BLaER1 treated with 17β-estradiol and CSF1 and Interleukin-3, amounts not matched to agents 10 nM and 100 nM (cell line): Measurements from ENCODE around the gene PTPN7.
"Not testable (repeated sequence)": the region's sequence is repeated elsewhere in the genome, so short reads cannot be mapped to it uniquely, and the experiment has no call there.

ENCODE experiments used
- H3K27ac ChIP-seq, 11 experiments: shearing (Covaris generic); formaldehyde crosslinking; 2 replicates each; pipeline ENCODE4 v1.8.1; 2022
- H3K27me3 ChIP-seq, 11 experiments: shearing (Covaris generic); formaldehyde crosslinking; 2 replicates each; pipeline ENCODE4 v1.8.1; 2022
- H3K36me3 ChIP-seq, 11 experiments: shearing (Covaris generic); formaldehyde crosslinking; 2 replicates each; pipeline ENCODE4 v1.8.1; 2022
- H3K4me1 ChIP-seq, 10 experiments: shearing (Covaris generic); formaldehyde crosslinking; 2 replicates each; pipeline ENCODE4 v1.8.1; 2022
- H3K4me2 ChIP-seq, 11 experiments: shearing (Covaris generic); formaldehyde crosslinking; 2 replicates each; pipeline ENCODE4 v1.8.1; 2022
- H3K4me3 ChIP-seq, 10 experiments: shearing (Covaris generic); formaldehyde crosslinking; 2 replicates each; pipeline ENCODE4 v1.8.1; 2022
- H3K9ac ChIP-seq, 11 experiments: shearing (Covaris generic); formaldehyde crosslinking; 2 replicates each; pipeline ENCODE4 v1.8.1; 2022
- H3K9me3 ChIP-seq, 11 experiments: shearing (Covaris generic); formaldehyde crosslinking; replicated peaks in 1 of 11; 2 replicates each; pipeline ENCODE4 v1.8.1; 2022
- H4K20me1 ChIP-seq, 11 experiments: shearing (Covaris generic); formaldehyde crosslinking; 2 replicates each; pipeline ENCODE4 v1.8.1; 2022
- Cebpa-rat ChIP-seq, 11 experiments: shearing (Covaris generic); IDR thresholded peaks; 2 replicates each; pipeline ENCODE4 v1.8.1; 2022

PTPN7 gene

GRCh38 chr1:202187041-202187671, 26.8 kb upstream of the PTPN7 start:
- no peak overlapping the region for H3K4me2 ChIP-seq
- H3K9ac ChIP-seq, result no peak overlapping the region
- no peak overlapping the region for H3K4me3 ChIP-seq
- no peaks in the 10 kb centered on the region for H3K27me3 ChIP-seq
- no peaks in the 10 kb centered on the region for H3K36me3 ChIP-seq
- H3K9me3 ChIP-seq, result no peaks in the 10 kb centered on the region
- no peak for TF ChIP-seq Cebpa-rat (IDR thresholded peaks at IDR 0.05)
- peaks cover 0 to 16% (median 0%) of the 10 kb centered on the region in 11 experiments; a peak in 4 of 22 replicates for H4K20me1 ChIP-seq
- H3K4me1 ChIP-seq, result peaks cover 0 to 15% (median 3%) of the 10 kb centered on the region in 10 experiments; a peak in 8 of 20 replicates
- no peak overlapping the region for H3K27ac ChIP-seq

- Histone ChIP-seq H3K4me3 (no peak overlapping the region), H3K9ac (no peak overlapping the region), H3K4me2 (no peak overlapping the region), H4K20me1 (peaks cover 0 to 16% (median 0%) of the 10 kb centered on the region in 11 experiments; a peak in 4 of 22 replicates), H3K36me3 (no peaks in the 10 kb centered on the region), H3K27me3 (no peaks in the 10 kb centered on the region), H3K9me3 (no peaks in the 10 kb centered on the region), H3K27ac (no peak overlapping the region), H3K4me1 (peaks cover 0 to 15% (median 3%) of the 10 kb centered on the region in 10 experiments; a peak in 7 of 20 replicates)
- no peak for TF ChIP-seq Cebpa-rat (IDR thresholded peaks at IDR 0.05)
These were observed 25.9 kb upstream of the PTPN7 start for GRCh38 chr1:202186327-202186726.

- peaks cover 0 to 16% (median 0%) of the 10 kb centered on the region in 11 experiments; a peak in 4 of 22 replicates for H4K20me1 ChIP-seq
These were observed 24.5 kb upstream of the PTPN7 start for GRCh38 chr1:202184750-202185460.

GRCh38 chr1:202182040-202182877, 21.9 kb upstream of the PTPN7 start:
- no peaks in the 10 kb centered on the region for H3K27me3 ChIP-seq

More at GRCh38 chr1:202184750-202185460, 24.5 kb upstream of the PTPN7 start:
- peak overlapping the region in 6 of 11 experiments; percentile 10 to 34 (median 24); a peak in 4 of 22 replicates for H3K4me2 ChIP-seq
- H3K4me1 ChIP-seq, result peaks cover 0 to 15% (median 3%) of the 10 kb centered on the region in 10 experiments; a peak in 7 of 20 replicates
- no peaks in the 10 kb centered on the region for H3K27me3 ChIP-seq
- no peak overlapping the region for H3K9ac ChIP-seq
- no peak overlapping the region for H3K4me3 ChIP-seq
- no peak for TF ChIP-seq Cebpa-rat (IDR thresholded peaks at IDR 0.05)
- no peak overlapping the region for H3K27ac ChIP-seq
- no peaks in the 10 kb centered on the region for H3K9me3 ChIP-seq
- no peaks in the 10 kb centered on the region for H3K36me3 ChIP-seq

GRCh38 chr1:202181586-202181985, 21.2 kb upstream of the PTPN7 start:
- no peaks in the 10 kb centered on the region for H3K36me3 ChIP-seq
- peaks cover 0 to 5% (median 2%) of the 10 kb centered on the region in 10 experiments; a peak in 4 of 20 replicates for H3K4me1 ChIP-seq
- H3K9ac ChIP-seq, result no peak overlapping the region
- no peak for TF ChIP-seq Cebpa-rat (IDR thresholded peaks at IDR 0.05)
- no peaks in the 10 kb centered on the region for H3K27me3 ChIP-seq
- no peak overlapping the region for H3K4me3 ChIP-seq
- H3K27ac ChIP-seq, result no peak overlapping the region
- no peaks in the 10 kb centered on the region for H3K9me3 ChIP-seq
- H4K20me1 ChIP-seq, result no peaks in the 10 kb centered on the region; a peak in 2 of 22 replicates
- H3K4me2 ChIP-seq, result no peak overlapping the region

More at GRCh38 chr1:202182040-202182877, 21.9 kb upstream of the PTPN7 start:
- Histone ChIP-seq H3K9ac (no peak overlapping the region), H3K4me3 (no peak overlapping the region), H3K4me1 (peaks cover 0 to 5% (median 2%) of the 10 kb centered on the region in 10 experiments; a peak in 4 of 20 replicates), H4K20me1 (peaks cover 0 to 2% (median 0%) of the 10 kb centered on the region in 11 experiments; a peak in 3 of 22 replicates), H3K4me2 (no peak overlapping the region), H3K9me3 (no peaks in the 10 kb centered on the region), H3K36me3 (no peaks in the 10 kb centered on the region), H3K27ac (no peak overlapping the region)
- no peak for TF ChIP-seq Cebpa-rat (IDR thresholded peaks at IDR 0.05)

GRCh38 chr1:202180751-202181139, 20.3 kb upstream of the PTPN7 start:
- not testable (repeated sequence) for H3K4me1 ChIP-seq, H4K20me1 ChIP-seq, H3K27ac ChIP-seq, H3K9ac ChIP-seq, H3K4me2 ChIP-seq, H3K9me3 ChIP-seq, H3K36me3 ChIP-seq, H3K4me3 ChIP-seq, H3K27me3 ChIP-seq

- Histone ChIP-seq H4K20me1 (no peaks in the 10 kb centered on the region), H3K27ac (no peak overlapping the region), H3K4me2 (no peak overlapping the region), H3K9ac (no peak overlapping the region), H3K9me3 (no peaks in the 10 kb centered on the region), H3K4me3 (no peak overlapping the region), H3K36me3 (no peaks in the 10 kb centered on the region), H3K4me1 (peaks cover 0 to 4% (median 1%) of the 10 kb centered on the region in 10 experiments; a peak in 4 of 20 replicates), H3K27me3 (no peaks in the 10 kb centered on the region)
- TF ChIP-seq Cebpa-rat (IDR thresholded peaks at IDR 0.05), result no peak
These were observed 19.7 kb upstream of the PTPN7 start for GRCh38 chr1:202179828-202180750.
